Nephron progenitor cell (in vitro differentiated cells): ENCODE measurements around the gene ADAM12.
"Not testable (repeated sequence)": the region's sequence is repeated elsewhere in the genome, so short reads cannot be mapped to it uniquely, and the experiment has no call there.

Experiments
- DNase-seq: peaks from one replicate; pipeline ENCODE4 v3.0.0; 2021
- H3K27ac Mint-ChIP-seq: 2 replicates; pipeline ENCODE4 v1.8.0; 2021; ENCODE audit warnings: mild to moderate bottlenecking, moderate library complexity, mixed read lengths
- H3K27me3 Mint-ChIP-seq: 2 replicates; pipeline ENCODE4 v1.8.0; 2021; ENCODE audit warnings: mild to moderate bottlenecking, low read depth, mixed read lengths; ENCODE audit not compliant: poor library complexity
- H3K36me3 Mint-ChIP-seq: 2 replicates; pipeline ENCODE4 v1.8.0; 2021; ENCODE audit warnings: low read depth, mixed read lengths
- H3K4me1 Mint-ChIP-seq: 2 replicates; pipeline ENCODE4 v1.8.0; 2021; ENCODE audit warnings: mixed read lengths
- H3K4me3 Mint-ChIP-seq: 2 replicates; pipeline ENCODE4 v1.8.0; 2021; ENCODE audit warnings: mild to moderate bottlenecking, moderate library complexity, mixed read lengths
- H3K9me3 Mint-ChIP-seq: 2 replicates; pipeline ENCODE4 v1.8.0; 2021; ENCODE audit warnings: mild to moderate bottlenecking, moderate library complexity, mixed read lengths
- TF ChIP-seq, protein P1 (sequence below): fragments of 200-600 bp; sonication (generic); IDR thresholded peaks from 2 replicates; pipeline ENCODE4 v1.5.0; 2021; ENCODE audit warnings: antibody characterized with exemption

The ADAM12 gene

DNA sequence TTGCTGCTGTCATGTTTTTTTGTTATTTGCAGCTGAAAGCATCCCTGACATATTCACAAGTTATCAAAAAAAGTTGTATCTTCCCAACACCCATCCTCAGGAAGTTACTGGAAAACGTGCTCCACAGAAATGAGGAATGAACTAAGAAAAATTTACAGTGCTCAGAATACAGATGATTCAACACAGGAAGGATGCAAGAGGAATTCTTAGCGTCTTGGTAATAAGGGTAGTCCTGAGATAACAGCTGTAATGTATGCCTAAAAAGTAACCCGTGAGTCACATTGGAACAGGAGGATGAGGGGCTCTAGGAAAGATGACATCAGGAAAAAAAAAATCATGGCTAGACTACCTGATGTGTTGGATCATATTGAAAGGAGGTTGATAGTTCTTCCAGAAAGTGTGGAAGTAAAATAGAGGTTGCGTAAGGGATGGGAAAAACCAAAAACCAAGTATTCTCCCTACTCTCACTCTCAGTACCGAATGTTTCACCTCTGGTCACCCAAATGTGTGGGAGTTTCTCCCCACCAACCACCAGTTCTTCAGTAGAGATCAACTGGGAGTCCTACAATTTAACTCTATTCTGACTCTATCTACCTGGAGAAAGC, 3.9 kb downstream of the ADAM12 start:
- TF ChIP-seq, protein P1, sequence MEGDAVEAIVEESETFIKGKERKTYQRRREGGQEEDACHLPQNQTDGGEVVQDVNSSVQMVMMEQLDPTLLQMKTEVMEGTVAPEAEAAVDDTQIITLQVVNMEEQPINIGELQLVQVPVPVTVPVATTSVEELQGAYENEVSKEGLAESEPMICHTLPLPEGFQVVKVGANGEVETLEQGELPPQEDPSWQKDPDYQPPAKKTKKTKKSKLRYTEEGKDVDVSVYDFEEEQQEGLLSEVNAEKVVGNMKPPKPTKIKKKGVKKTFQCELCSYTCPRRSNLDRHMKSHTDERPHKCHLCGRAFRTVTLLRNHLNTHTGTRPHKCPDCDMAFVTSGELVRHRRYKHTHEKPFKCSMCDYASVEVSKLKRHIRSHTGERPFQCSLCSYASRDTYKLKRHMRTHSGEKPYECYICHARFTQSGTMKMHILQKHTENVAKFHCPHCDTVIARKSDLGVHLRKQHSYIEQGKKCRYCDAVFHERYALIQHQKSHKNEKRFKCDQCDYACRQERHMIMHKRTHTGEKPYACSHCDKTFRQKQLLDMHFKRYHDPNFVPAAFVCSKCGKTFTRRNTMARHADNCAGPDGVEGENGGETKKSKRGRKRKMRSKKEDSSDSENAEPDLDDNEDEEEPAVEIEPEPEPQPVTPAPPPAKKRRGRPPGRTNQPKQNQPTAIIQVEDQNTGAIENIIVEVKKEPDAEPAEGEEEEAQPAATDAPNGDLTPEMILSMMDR = no peak
- Mint-ChIP-seq H3K27me3 (peaks cover 34% of the 10 kb centered on the region), H3K4me1 (peaks cover 10% of the 10 kb centered on the region), H3K4me3 (no peak overlapping the region), H3K27ac (no peak overlapping the region), H3K9me3 (peaks cover 17% of the 10 kb centered on the region), H3K36me3 (no peaks in the 10 kb centered on the region)
- DNase-seq = no peak

DNA sequence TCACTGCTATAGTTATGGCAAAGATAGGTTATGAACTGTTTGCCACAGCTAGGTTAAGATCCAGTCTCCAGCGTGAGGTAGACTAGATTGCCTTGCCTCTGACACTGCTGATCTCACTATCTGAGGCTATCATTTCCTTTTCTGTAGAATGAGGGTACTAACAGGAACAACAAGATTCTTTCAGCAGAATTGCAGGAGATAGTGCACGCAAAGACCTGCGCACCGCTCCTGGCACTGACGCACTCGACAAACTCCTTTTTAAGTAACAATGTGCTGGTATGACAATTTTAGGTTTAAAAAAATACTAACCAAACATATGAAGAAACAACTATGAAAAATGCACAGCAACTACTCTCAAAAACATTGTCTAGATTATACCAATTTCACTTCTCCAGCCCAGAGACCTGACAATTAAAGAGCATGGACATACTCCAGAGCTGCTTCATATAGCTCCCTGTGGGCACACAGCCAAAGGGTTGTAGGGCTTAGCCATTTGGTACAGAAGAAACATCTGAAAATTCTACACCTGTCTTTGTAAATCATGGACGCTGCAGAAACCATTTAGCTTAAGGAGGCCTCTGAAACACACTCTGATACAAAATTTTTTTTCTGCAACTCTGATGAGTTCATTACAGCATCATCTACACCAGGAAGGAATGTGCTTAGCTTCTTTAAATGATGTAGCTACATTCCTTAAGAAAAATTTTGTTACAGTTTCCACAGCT, 7.8 kb downstream of the ADAM12 start:
- peaks cover 32% of the 10 kb centered on the region for H3K9me3 Mint-ChIP-seq
- TF ChIP-seq, protein P1 = no peak
- H3K4me3 Mint-ChIP-seq = no peak overlapping the region
- DNase-seq = no peak
- peaks cover 5% of the 10 kb centered on the region for H3K27me3 Mint-ChIP-seq
- no peak overlapping the region for H3K27ac Mint-ChIP-seq
- no peaks in the 10 kb centered on the region for H3K4me1 Mint-ChIP-seq
- H3K36me3 Mint-ChIP-seq = peaks cover 6% of the 10 kb centered on the region

DNA sequence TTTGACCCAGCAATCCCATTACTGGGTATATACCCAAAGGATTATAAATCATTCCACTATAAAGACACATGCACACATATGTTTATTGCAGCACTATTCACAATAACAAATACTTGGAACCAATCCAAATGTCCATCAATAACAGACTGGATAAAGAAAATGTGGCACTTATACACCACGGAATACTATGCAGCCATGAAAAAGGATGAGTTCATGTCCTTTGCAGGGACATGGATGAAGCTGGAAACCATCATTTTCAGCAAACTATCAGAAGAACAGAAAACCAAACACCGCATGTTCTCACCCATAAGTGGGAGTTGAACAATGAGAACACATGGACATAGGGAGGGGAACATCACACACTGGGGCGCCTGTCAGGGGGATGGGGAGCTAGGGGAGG, 9.1 kb downstream of the ADAM12 start:
- not testable (repeated sequence) for H3K4me3 Mint-ChIP-seq, H3K27ac Mint-ChIP-seq, DNase-seq, H3K27me3 Mint-ChIP-seq, H3K4me1 Mint-ChIP-seq
- Mint-ChIP-seq H3K9me3 (peaks cover 41% of the 10 kb centered on the region), H3K36me3 (peaks cover 19% of the 10 kb centered on the region)

DNA sequence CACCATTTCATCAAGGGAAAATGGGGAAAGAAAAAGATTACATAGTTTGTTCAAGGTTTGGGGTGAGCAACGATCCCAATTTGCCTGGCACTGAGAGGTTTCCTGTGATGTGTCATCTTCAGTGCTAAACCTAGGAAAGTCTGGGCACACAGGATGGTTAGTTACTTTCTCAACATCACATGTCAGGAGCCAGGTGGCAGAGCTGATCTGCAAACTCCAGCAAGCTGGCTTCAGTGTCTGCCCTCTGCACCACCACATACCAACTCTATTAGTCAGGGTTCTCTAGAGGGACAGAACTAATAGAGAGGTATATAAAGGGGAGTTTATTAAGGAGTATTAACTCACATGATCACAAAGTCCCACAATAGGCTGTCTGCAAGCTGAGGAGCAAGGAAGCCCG, 11.3 kb downstream of the ADAM12 start:
- DNase-seq = no peak
- Mint-ChIP-seq H3K27ac (no peak overlapping the region), H3K27me3 (peaks cover 5% of the 10 kb centered on the region)

DNA sequence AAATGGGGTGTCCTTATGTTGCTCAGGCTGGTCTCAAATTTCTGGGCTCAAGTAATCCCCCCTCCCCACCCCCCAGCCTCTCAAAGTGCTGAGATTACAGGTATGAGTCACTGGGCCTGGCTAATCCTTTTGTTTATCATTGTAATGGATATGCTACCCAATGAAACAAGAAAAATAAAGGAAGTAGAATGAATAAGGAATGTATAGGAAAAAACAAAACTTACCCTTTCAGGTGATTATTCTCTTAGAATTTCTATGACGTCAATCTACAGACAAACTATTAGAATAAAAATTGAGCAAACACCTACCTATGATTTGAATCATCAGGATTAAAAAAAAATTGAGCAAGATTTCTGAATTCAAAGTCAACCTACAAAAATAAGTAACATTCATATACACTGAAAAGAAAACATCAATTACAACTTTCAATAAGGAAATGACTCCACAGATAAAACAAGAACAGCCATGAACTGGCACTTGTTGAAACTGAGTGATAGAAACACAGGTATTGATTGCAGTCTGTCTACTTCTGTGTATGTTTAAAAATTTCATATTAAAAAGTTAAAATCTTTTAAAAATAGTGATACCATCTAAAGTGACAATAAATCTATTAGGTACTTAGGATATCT, 12.2 kb downstream of the ADAM12 start:
- Mint-ChIP-seq H3K36me3 (peaks cover 22% of the 10 kb centered on the region), H3K4me1 (no peaks in the 10 kb centered on the region), H3K4me3 (no peak overlapping the region), H3K9me3 (peaks cover 37% of the 10 kb centered on the region), H3K27ac (no peak overlapping the region), H3K27me3 (peaks cover 6% of the 10 kb centered on the region)
- DNase-seq = no peak
- TF ChIP-seq, protein P1 = no peak

More for the DNA sequence above, 11.3 kb downstream of the ADAM12 start:
- Mint-ChIP-seq H3K36me3 (peaks cover 22% of the 10 kb centered on the region), H3K4me1 (no peaks in the 10 kb centered on the region), H3K9me3 (peaks cover 37% of the 10 kb centered on the region), H3K4me3 (no peak overlapping the region)
- TF ChIP-seq, protein P1 = no peak

DNA sequence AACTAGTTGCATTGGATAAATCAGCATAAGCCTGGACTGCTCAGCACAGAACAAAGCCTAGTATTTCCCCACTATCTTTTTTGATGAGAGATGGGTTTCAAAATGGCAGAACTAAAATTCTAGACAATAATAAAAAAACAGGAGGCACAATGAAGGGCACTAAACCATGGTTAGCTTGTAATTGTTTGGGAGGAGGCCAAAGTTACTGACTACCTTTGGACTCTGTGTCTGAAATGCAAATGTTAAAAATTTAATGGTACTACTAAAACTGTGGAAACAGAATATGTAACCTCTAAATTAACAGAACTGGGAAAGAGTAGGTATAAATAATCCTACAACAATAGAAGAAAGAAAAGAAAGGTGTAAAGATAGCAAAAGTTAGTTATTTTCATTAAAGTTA, 13.0 kb downstream of the ADAM12 start:
- no peak overlapping the region for H3K27ac Mint-ChIP-seq
- H3K4me3 Mint-ChIP-seq = no peak overlapping the region
- no peaks in the 10 kb centered on the region for H3K4me1 Mint-ChIP-seq
- peaks cover 37% of the 10 kb centered on the region for H3K9me3 Mint-ChIP-seq
- peaks cover 22% of the 10 kb centered on the region for H3K36me3 Mint-ChIP-seq
- no peak for DNase-seq
- peaks cover 10% of the 10 kb centered on the region for H3K27me3 Mint-ChIP-seq
- TF ChIP-seq, protein P1 = no peak
